ENCODE measurements around the gene ZNF300.

GRCh38 chr5:150918613-150919012, 13.8 kb upstream of the ZNF300 start:
- TF ChIP-seq POLR2A (IDR thresholded peaks at IDR 0.05) (no peak), CTCF (IDR thresholded peaks at IDR 0.05) (no peak)
